ENCODE measurements around the gene AASS. TPM values are rescaled to one million over a fixed set of nuclear protein-coding genes. Genes with fewer than 3 reads are reported as not detected.

AASS gene
- total and polyA plus RNA-seq, 2 of the 8 experiments (the other 6 are each of a cell fraction or from before 2014, with no cell fraction given) = 203 to 394 TPM

DNA sequence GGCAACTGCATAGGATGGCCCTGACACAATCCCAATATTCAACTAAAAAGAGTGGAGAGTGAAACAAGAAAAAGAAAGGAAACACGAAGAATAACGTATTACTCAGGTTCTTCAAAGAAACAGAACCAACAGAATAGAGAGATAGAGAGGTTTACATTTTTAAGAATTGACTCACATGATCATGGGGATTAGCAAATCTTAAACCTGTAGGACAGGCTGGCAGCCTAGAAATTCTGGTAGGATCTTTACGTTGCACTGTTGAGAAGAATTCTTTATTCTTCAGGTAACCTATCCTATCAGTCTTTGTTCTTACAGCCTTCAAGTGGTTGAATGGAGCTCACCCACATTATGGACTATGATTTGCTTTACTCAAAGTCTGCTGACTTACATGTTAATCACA, 103.9 kb downstream of the AASS start:
- Histone ChIP-seq H4K20me1 (replicated peaks in 1 of 2; ENCODE audit: control insufficient read depth in 1 of 2, insufficient read depth in 2 of 2, low read length in 2 of 2) (no peaks in the 10 kb centered on the region), H3K4me3 (ENCODE audit: extremely low read depth in 1 of 4, insufficient read depth in 2 of 4, low read depth in 3 of 4, low read length in 4 of 4) (no peak overlapping the region), H3K14ac (ENCODE audit: insufficient read length) (no peak overlapping the region), H4K5ac (ENCODE audit: insufficient read length, low read depth, low read length) (no peak overlapping the region), H2BK5ac (ENCODE audit: low read depth, low read length) (no peak overlapping the region), H2BK12ac (ENCODE audit: low read depth, low read length) (no peak overlapping the region), H2BK120ac (replicated peaks; ENCODE audit: low read depth, low read length) (no peak overlapping the region), H2BK15ac (ENCODE audit: low read length) (no peak overlapping the region), H2BK20ac (ENCODE audit: low read length) (no peak overlapping the region), H3K4me1 (replicated peaks in 1 of 4; ENCODE audit: control insufficient read depth in 3 of 4, insufficient read depth in 4 of 4, low read length in 3 of 4) (no peaks in the 10 kb centered on the region), H3K4me2 (ENCODE audit: insufficient read depth in 1 of 2, low read depth in 2 of 2, low read length in 2 of 2) (no peak overlapping the region), H3K79me2 (ENCODE audit: control insufficient read depth in 1 of 2, insufficient read depth in 2 of 2, low read length in 2 of 2) (no peaks in the 10 kb centered on the region), H3K79me1 (ENCODE audit: low read depth, low read length) (no peaks in the 10 kb centered on the region), H3K4ac (replicated peaks; ENCODE audit: insufficient read length, low read depth, low read length) (no peak overlapping the region), H4K91ac (replicated peaks; ENCODE audit: insufficient read length, low read length) (no peak overlapping the region), H3K27me3 (replicated peaks in 1 of 4; ENCODE audit: control insufficient read depth in 3 of 4, extremely low read depth in 1 of 4, insufficient read depth in 3 of 4, low read length in 3 of 4) (no peaks in the 10 kb centered on the region), H3K18ac (ENCODE audit: extremely low read depth, low read length) (no peak overlapping the region), H4K8ac (ENCODE audit: extremely low read depth, insufficient read depth, low read length) (no peak overlapping the region), H3K23me2 (ENCODE audit: low read depth, low read length) (no peaks in the 10 kb centered on the region), H3K9me3 (ENCODE audit: insufficient read depth in 2 of 2, low read depth in 1 of 2, low read length in 1 of 2) (no peaks in the 10 kb centered on the region), H3K9ac (replicated peaks in 1 of 4; ENCODE audit: extremely low read depth in 1 of 4, low read depth in 3 of 4, low read length in 3 of 4) (no peak overlapping the region), H3K56ac (replicated peaks; ENCODE audit: insufficient read length, low read depth, low read length) (no peak overlapping the region), H3K36me3 (ENCODE audit: control insufficient read depth in 2 of 4, insufficient read depth in 4 of 4, low read length in 3 of 4) (peaks cover 25 to 91% (median 58%) of the 10 kb centered on the region in 4 experiments), H3K27ac (ENCODE audit: low read depth, low read length) (no peak overlapping the region), H3K23ac (ENCODE audit: insufficient read length) (no peak overlapping the region), H2AK5ac (ENCODE audit: low read depth, low read length) (no peak overlapping the region), H2AFZ (ENCODE audit: low read length) (no peak overlapping the region)
- POLR2A ChIA-PET (ENCODE audit: partially characterized antibody) = no interaction called here
- no peak for TF ChIP-seq RAD21 (IDR thresholded peaks at IDR 0.05 in 1 of 2, conservative IDR thresholded peaks at IDR 0.05 in 1 of 2; ENCODE audit: low read depth in 2 of 2, low read length in 2 of 2)
- no peak for TF ChIP-seq MAFK (IDR thresholded peaks at IDR 0.05; ENCODE audit: low read depth, low read length)
- no peak for TF ChIP-seq YY1 (IDR thresholded peaks at IDR 0.05; ENCODE audit: low read depth, low read length)
- no peak for TF ChIP-seq JUN (IDR thresholded peaks at IDR 0.05; ENCODE audit: low read depth, low read length)
- no peak for TF ChIP-seq KDM1A (IDR thresholded peaks at IDR 0.05; ENCODE audit: borderline replicate concordance, low read length)
- no peak for DNase-seq (ENCODE audit: low read depth in 1 of 2, low spot score in 2 of 2)
- CTCF ChIA-PET (ENCODE audit: partially characterized antibody) = no interaction called here
- peak; percentile 28 for FAIRE-seq
- WGBS, 2 experiments (ENCODE audit: extremely low coverage in 1 of 2, insufficient coverage in 1 of 2, insufficient read length in 1 of 2, insufficient replicate concordance in 2 of 2, low coverage in 1 of 2, low lambda C conversion rate in 2 of 2, missing lambda C conversion rate in 1 of 2) = 92% methylated on average over 3 of the region's 3 CpGs; no CpG with 5 or more reads in 1 of the 2 experiments

Measured in H1 (cell line).